ENCODE results near the gene TARBP1.

The TARBP1 gene

DNA sequence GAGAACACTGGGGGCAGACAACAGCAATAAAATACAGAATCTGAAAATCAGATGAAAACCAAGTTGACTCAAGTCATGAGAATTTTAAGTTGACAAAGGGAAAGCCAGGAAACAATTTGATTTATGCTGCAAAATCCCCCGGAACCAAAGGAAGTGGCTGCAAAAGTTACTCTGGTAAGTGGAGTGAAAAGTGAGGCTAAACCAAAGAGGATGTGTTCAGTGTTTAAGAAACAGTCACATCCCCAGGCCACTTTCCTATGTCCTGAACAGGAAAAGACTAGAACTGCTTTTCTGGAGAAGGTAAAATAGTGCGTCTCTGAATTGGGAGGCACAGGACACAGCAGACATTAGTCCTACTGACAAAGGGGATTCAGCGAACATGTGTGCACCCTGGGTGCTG is 5.9 kb downstream of the TARBP1 start:
- TF ChIP-seq, protein P1, sequence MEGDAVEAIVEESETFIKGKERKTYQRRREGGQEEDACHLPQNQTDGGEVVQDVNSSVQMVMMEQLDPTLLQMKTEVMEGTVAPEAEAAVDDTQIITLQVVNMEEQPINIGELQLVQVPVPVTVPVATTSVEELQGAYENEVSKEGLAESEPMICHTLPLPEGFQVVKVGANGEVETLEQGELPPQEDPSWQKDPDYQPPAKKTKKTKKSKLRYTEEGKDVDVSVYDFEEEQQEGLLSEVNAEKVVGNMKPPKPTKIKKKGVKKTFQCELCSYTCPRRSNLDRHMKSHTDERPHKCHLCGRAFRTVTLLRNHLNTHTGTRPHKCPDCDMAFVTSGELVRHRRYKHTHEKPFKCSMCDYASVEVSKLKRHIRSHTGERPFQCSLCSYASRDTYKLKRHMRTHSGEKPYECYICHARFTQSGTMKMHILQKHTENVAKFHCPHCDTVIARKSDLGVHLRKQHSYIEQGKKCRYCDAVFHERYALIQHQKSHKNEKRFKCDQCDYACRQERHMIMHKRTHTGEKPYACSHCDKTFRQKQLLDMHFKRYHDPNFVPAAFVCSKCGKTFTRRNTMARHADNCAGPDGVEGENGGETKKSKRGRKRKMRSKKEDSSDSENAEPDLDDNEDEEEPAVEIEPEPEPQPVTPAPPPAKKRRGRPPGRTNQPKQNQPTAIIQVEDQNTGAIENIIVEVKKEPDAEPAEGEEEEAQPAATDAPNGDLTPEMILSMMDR (IDR thresholded peaks at IDR 0.05; ENCODE audit: control insufficient read depth, insufficient read depth, low read depth, low read length, missing control alignments), result no peak
- DNase-seq (ENCODE audit: low read depth), result no peak
- H3K4me3 ChIP-seq (ENCODE audit: control insufficient read depth, low read depth, low read length), result no peak overlapping the region

DNA sequence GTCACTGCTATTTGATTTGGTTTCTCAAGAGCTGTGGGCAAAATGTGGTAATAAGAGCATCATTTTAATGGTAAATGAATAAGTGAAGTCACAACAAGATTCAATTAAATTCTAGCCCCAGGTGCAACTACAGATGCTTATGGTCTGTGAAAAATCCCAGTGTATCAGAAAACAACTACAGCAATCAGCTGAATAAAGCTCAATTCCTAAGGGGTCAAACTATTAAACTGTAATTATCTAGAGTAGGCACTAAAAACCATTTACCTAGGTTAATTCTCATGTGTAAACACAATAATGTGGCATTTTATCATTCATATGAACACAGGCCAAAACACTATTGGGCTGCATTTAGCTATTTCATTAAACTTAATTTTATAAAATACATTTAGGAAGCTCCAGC is 9.6 kb downstream of the TARBP1 start:
- TF ChIP-seq, protein P1 (IDR thresholded peaks at IDR 0.05; ENCODE audit: control insufficient read depth, insufficient read depth, low read depth, low read length, missing control alignments), result no peak
- H3K4me3 ChIP-seq (ENCODE audit: control insufficient read depth, low read depth, low read length), result no peak overlapping the region
- DNase-seq (ENCODE audit: low read depth), result no peak

DNA sequence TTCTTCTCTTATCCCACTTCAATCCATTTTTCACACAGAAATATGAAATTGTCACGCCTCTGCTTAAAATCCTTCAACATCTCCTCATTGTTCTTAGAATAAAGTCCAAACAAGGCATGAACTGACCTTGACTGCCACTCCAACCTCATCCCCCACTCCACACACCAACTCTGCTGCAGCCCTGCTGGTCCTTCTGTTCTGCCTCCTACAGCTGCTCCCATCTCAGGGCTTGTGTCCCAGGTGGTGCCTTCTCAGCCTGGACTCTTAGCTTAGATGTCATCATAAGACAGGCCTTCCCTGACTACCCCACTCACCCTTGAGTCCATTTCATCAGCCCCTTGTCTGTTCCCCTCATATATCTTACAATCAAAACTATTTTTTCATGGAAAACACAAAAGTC is 10.4 kb downstream of the TARBP1 start:
- TF ChIP-seq, protein P1 (IDR thresholded peaks at IDR 0.05; ENCODE audit: control insufficient read depth, insufficient read depth, low read depth, low read length, missing control alignments), result no peak
- DNase-seq (ENCODE audit: low read depth), result no peak
- H3K4me3 ChIP-seq (ENCODE audit: control insufficient read depth, low read depth, low read length), result no peak overlapping the region

- TF ChIP-seq, protein P1 (IDR thresholded peaks at IDR 0.05; ENCODE audit: control insufficient read depth, insufficient read depth, low read depth, low read length, missing control alignments), result no peak
- no peak for DNase-seq (ENCODE audit: low read depth)
- H3K4me3 ChIP-seq (ENCODE audit: control insufficient read depth, low read depth, low read length), result no peak overlapping the region
Measured at GRCh38 chr1:234467821-234468220, 11.2 kb downstream of the TARBP1 start.

- TF ChIP-seq, protein P1 (IDR thresholded peaks at IDR 0.05; ENCODE audit: control insufficient read depth, insufficient read depth, low read depth, low read length, missing control alignments), result no peak
- no peak overlapping the region for H3K4me3 ChIP-seq (ENCODE audit: control insufficient read depth, low read depth, low read length)
- no peak for DNase-seq (ENCODE audit: low read depth)
Measured at GRCh38 chr1:234466945-234467344, 12.0 kb downstream of the TARBP1 start.

GRCh38 chr1:234463749-234464148 is 15.2 kb downstream of the TARBP1 start:
- DNase-seq (ENCODE audit: low read depth), result no peak
- H3K4me3 ChIP-seq (ENCODE audit: control insufficient read depth, low read depth, low read length), result no peak overlapping the region
- TF ChIP-seq, protein P1 (IDR thresholded peaks at IDR 0.05; ENCODE audit: control insufficient read depth, insufficient read depth, low read depth, low read length, missing control alignments), result no peak

DNA sequence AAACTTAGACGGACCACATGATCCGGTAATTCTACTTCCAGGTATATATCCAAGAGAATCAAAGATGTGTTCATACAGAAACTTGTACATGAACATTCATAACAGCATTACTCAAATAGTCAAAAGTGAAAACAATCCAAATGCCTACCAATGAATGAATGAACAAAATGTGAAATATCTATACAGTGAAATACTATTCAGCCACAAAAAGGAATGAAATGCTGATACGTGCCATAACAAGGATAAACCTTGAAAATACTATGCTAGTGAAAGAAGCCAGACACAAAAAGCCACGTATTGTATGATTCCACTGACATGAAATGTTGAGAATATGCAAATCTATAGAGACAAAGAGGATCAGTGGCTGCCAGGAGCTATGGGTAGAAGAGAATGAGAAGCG is 18.3 kb downstream of the TARBP1 start:
- DNase-seq (ENCODE audit: low read depth), result no peak
- no peak overlapping the region for H3K4me3 ChIP-seq (ENCODE audit: control insufficient read depth, low read depth, low read length)
- TF ChIP-seq, protein P1 (IDR thresholded peaks at IDR 0.05; ENCODE audit: control insufficient read depth, insufficient read depth, low read depth, low read length, missing control alignments), result no peak
